ENCODE results near the gene SLC22A2.

- TF ChIP-seq, protein P1, sequence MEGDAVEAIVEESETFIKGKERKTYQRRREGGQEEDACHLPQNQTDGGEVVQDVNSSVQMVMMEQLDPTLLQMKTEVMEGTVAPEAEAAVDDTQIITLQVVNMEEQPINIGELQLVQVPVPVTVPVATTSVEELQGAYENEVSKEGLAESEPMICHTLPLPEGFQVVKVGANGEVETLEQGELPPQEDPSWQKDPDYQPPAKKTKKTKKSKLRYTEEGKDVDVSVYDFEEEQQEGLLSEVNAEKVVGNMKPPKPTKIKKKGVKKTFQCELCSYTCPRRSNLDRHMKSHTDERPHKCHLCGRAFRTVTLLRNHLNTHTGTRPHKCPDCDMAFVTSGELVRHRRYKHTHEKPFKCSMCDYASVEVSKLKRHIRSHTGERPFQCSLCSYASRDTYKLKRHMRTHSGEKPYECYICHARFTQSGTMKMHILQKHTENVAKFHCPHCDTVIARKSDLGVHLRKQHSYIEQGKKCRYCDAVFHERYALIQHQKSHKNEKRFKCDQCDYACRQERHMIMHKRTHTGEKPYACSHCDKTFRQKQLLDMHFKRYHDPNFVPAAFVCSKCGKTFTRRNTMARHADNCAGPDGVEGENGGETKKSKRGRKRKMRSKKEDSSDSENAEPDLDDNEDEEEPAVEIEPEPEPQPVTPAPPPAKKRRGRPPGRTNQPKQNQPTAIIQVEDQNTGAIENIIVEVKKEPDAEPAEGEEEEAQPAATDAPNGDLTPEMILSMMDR (IDR thresholded peaks at IDR 0.05; ENCODE audit: borderline replicate concordance, extremely low read depth, low read length, poor library complexity, severe bottlenecking): no peak
- TF ChIP-seq EZH2 (IDR thresholded peaks at IDR 0.05; ENCODE audit: borderline replicate concordance, low read depth, low read length, severe bottlenecking): no peak
Measured at GRCh38 chr6:160252073-160252813, 6.4 kb downstream of the SLC22A2 start.

All from DND-41 (cell line).